HL-60 (cell line): ENCODE measurements around the gene FAM83E.

ENCODE experiments used
- POLR2AphosphoS5 ChIP-seq: IDR thresholded peaks from 2 replicates; pipeline ENCODE4 v1.6.1; 2012; ENCODE audit warnings: low read depth
- TF ChIP-seq, protein P1 (sequence below): IDR thresholded peaks from one replicate; pipeline ENCODE4 v1.5.1; 2011; ENCODE audit warnings: low read length, control low read depth, inconsistent platforms; ENCODE audit not compliant: insufficient read depth
- TF ChIP-seq, protein P2 (sequence below): IDR thresholded peaks from 2 replicates; pipeline ENCODE4 v1.6.1; 2012; ENCODE audit warnings: low read depth; ENCODE audit not compliant: insufficient replicate concordance

- TF ChIP-seq, protein P1, sequence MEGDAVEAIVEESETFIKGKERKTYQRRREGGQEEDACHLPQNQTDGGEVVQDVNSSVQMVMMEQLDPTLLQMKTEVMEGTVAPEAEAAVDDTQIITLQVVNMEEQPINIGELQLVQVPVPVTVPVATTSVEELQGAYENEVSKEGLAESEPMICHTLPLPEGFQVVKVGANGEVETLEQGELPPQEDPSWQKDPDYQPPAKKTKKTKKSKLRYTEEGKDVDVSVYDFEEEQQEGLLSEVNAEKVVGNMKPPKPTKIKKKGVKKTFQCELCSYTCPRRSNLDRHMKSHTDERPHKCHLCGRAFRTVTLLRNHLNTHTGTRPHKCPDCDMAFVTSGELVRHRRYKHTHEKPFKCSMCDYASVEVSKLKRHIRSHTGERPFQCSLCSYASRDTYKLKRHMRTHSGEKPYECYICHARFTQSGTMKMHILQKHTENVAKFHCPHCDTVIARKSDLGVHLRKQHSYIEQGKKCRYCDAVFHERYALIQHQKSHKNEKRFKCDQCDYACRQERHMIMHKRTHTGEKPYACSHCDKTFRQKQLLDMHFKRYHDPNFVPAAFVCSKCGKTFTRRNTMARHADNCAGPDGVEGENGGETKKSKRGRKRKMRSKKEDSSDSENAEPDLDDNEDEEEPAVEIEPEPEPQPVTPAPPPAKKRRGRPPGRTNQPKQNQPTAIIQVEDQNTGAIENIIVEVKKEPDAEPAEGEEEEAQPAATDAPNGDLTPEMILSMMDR = no peak
- TF ChIP-seq POLR2AphosphoS5 = no peak
- TF ChIP-seq, protein P2, sequence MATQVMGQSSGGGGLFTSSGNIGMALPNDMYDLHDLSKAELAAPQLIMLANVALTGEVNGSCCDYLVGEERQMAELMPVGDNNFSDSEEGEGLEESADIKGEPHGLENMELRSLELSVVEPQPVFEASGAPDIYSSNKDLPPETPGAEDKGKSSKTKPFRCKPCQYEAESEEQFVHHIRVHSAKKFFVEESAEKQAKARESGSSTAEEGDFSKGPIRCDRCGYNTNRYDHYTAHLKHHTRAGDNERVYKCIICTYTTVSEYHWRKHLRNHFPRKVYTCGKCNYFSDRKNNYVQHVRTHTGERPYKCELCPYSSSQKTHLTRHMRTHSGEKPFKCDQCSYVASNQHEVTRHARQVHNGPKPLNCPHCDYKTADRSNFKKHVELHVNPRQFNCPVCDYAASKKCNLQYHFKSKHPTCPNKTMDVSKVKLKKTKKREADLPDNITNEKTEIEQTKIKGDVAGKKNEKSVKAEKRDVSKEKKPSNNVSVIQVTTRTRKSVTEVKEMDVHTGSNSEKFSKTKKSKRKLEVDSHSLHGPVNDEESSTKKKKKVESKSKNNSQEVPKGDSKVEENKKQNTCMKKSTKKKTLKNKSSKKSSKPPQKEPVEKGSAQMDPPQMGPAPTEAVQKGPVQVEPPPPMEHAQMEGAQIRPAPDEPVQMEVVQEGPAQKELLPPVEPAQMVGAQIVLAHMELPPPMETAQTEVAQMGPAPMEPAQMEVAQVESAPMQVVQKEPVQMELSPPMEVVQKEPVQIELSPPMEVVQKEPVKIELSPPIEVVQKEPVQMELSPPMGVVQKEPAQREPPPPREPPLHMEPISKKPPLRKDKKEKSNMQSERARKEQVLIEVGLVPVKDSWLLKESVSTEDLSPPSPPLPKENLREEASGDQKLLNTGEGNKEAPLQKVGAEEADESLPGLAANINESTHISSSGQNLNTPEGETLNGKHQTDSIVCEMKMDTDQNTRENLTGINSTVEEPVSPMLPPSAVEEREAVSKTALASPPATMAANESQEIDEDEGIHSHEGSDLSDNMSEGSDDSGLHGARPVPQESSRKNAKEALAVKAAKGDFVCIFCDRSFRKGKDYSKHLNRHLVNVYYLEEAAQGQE = no peak
Observed at GRCh38 chr19:48613024-48613851, 1.6 kb downstream of the FAM83E start.
